Head of caudate nucleus (tissue), 42 donors: ENCODE results near the gene NOA1.

ENCODE experiments used
- DNase-seq, 42 donors: peaks; one replicate each; pipeline versions ENCODE4 v3.0.0 to v3.0.0-alpha.2; 2020 to 2021; ENCODE audit warnings: mixed read lengths in 7 of 42
- intact Hi-C: fragments of 100-400 bp; cut with DNase I; formaldehyde crosslinking; loops from one replicate; pipeline ENCODE4 v1.15.0; 2022

NOA1 gene

GRCh38 chr4:56977321-56978012, at the start of gene NOA1:
Gene NOA1 (minus strand): TSS chr4:56977606. CDS start chr4:56977585, 21 bp downstream.
- intact Hi-C loops: loop anchor here (5.0 kb wide), 1 partner anchor 70 kb away; the partner anchor contains the start of gene REST
- DNase-seq: peak; percentile 90 to 99 (median 97)

- intact Hi-C loops: no loop called here
- no peak for DNase-seq
Measured at GRCh38 chr4:57023104-57023503, 45.7 kb upstream of the NOA1 start.

GRCh38 chr4:57020467-57021101, 43.2 kb upstream of the NOA1 start:
- intact Hi-C loops: no loop called here

GRCh38 chr4:57018980-57019379, 41.6 kb upstream of the NOA1 start:
- intact Hi-C loops: no loop called here
- DNase-seq: no peak

More at GRCh38 chr4:57020467-57021101, 43.2 kb upstream of the NOA1 start:
- no peak for DNase-seq

GRCh38 chr4:57013543-57014120, 36.2 kb upstream of the NOA1 start:
- intact Hi-C loops: no loop called here

GRCh38 chr4:56999751-57000150, 22.3 kb upstream of the NOA1 start:
- DNase-seq: peak in 2 of 42 donors; percentile 12 to 42
- intact Hi-C loops: no loop called here

More at GRCh38 chr4:57013543-57014120, 36.2 kb upstream of the NOA1 start:
- no peak for DNase-seq

GRCh38 chr4:56995525-56995924, 18.1 kb upstream of the NOA1 start:
- peak in 41 of 42 donors; percentile 36 to 88 (median 71) for DNase-seq
- intact Hi-C loops: no loop called here

GRCh38 chr4:56990109-56990905, 12.9 kb upstream of the NOA1 start:
- intact Hi-C loops: no loop called here
- no peak for DNase-seq

- no peak for DNase-seq
- intact Hi-C loops: no loop called here
Measured at GRCh38 chr4:56986952-56987351, 9.5 kb upstream of the NOA1 start.

GRCh38 chr4:56986192-56986591, 8.8 kb upstream of the NOA1 start:
- intact Hi-C loops: no loop called here
- DNase-seq: no peak

- no peak for DNase-seq
- intact Hi-C loops: no loop called here
Measured at GRCh38 chr4:56981795-56982201, 4.4 kb upstream of the NOA1 start.

- peak in 1 of 42 donors; percentile 31 for DNase-seq
- intact Hi-C loops: loop anchor here (5.0 kb wide), 1 partner anchor 72 kb away; the partner anchor contains the start of gene REST
Measured at GRCh38 chr4:56979421-56980072, 2.1 kb upstream of the NOA1 start.

GRCh38 chr4:56978750-56979303, 1.4 kb upstream of the NOA1 start, which contains the start of gene POLR2B:
Gene POLR2B (plus strand): TSS chr4:56978896. CDS start chr4:56978986, 90 bp downstream.
- intact Hi-C loops: loop anchor here (5.0 kb wide), 1 partner anchor 72 kb away; the partner anchor contains the start of gene REST
- peak; percentile 89 to 98 (median 95) for DNase-seq

- intact Hi-C loops: loop anchor here (5.0 kb wide), 1 partner anchor 70 kb away; the partner anchor contains the start of gene REST
Measured at GRCh38 chr4:56976837-56977320, 527 bp downstream of the NOA1 start.

GRCh38 chr4:56976283-56976836, 1.0 kb downstream of the NOA1 start:
- intact Hi-C loops: loop anchor here (5.0 kb wide), 1 partner anchor 69 kb away; the partner anchor contains the start of gene REST
- peak in 3 of 42 donors; percentile 6 to 48 (median 41) for DNase-seq

More at GRCh38 chr4:56976837-56977320, 527 bp downstream of the NOA1 start:
- DNase-seq: peak in 33 of 42 donors; percentile 19 to 71 (median 47)

- intact Hi-C loops: no loop called here
Measured at GRCh38 chr4:56973336-56973735, 4.1 kb downstream of the NOA1 start.

GRCh38 chr4:56972809-56973208, 4.6 kb downstream of the NOA1 start:
- DNase-seq: no peak
- intact Hi-C loops: no loop called here

More at GRCh38 chr4:56973336-56973735, 4.1 kb downstream of the NOA1 start:
- no peak for DNase-seq
